ENCODE measurements around the gene PIK3R1. TPM values are rescaled to one million over a fixed set of nuclear protein-coding genes. Genes with fewer than 3 reads are reported as not detected.

The PIK3R1 gene
- polyA plus RNA-seq, 1 donor (not counting 4 experiments of a cell fraction or from before 2014, with no cell fraction given) = 16.7 TPM

DNA sequence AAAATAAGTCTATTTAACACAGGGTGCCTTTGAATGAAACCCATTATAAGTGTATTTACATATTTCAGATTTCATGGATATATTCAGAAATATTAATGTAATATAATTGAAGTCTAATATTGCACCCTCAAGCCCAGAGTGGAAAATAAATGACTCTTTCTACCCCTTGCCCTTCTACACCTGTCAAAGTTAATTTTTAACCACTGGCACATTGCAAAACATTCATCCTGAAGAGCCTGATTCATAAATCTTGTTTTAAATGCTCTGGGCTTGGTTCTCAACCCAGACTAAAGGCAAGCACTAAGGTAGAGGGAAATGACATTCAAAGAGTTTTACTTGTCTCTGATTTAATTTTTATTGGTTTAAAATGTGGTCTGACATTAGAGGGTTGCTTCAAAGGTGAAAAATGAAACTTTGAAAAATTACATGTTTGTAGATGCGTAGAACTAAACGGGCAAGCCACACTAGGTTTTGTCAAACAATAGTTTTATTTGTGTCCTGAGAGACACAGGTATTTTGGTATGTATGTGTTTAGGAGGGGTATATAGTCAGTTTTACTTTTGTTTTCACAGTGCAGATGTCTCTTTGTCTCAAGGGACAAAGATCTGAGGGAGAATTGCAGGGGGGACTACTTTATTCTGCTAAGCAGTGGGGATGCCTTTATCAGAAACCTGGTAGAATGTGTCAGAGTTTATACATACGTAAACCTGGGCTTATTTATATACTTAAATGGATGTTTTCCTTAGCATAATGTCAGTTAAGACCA lies 69.7 kb downstream of the PIK3R1 start:
- Histone ChIP-seq H3K4me3 (ENCODE audit: control insufficient read depth in 2 of 3, extremely low read depth in 1 of 3, insufficient read depth in 2 of 3, low read depth in 1 of 3, low read length in 3 of 3) (no peak overlapping the region), H4K20me1 (ENCODE audit: control insufficient read depth, extremely low read depth, insufficient read depth, low read length) (no peaks in the 10 kb centered on the region), H3K36me3 (ENCODE audit: control insufficient read depth in 2 of 2, extremely low read depth in 1 of 2, insufficient read depth in 2 of 2, low read length in 2 of 2) (peaks cover under 1 to 7% of the 10 kb centered on the region in 2 experiments), H3K4me1 (ENCODE audit: control insufficient read depth, extremely low read depth, insufficient read depth, low read length) (peaks cover 20% of the 10 kb centered on the region), H3K27ac (ENCODE audit: control insufficient read depth, insufficient read depth, low read length) (no peak overlapping the region), H3K9me3 (ENCODE audit: control insufficient read depth, low read depth, low read length) (no peaks in the 10 kb centered on the region), H3K9me1 (ENCODE audit: control insufficient read depth, extremely low read depth, insufficient read depth, low read length) (peaks cover 2% of the 10 kb centered on the region), H3K9ac (ENCODE audit: control insufficient read depth, extremely low read depth, insufficient read depth, low read length) (no peak overlapping the region), H2AFZ (ENCODE audit: control insufficient read depth, low read length) (no peak overlapping the region), H3K79me2 (ENCODE audit: control insufficient read depth, insufficient read depth, low read length) (no peaks in the 10 kb centered on the region), H3K4me2 (ENCODE audit: control insufficient read depth, extremely low read depth, insufficient read depth, low read depth, low read length) (no peak overlapping the region), H3K27me3 (ENCODE audit: control insufficient read depth, extremely low read depth, insufficient read depth, low read length) (no peaks in the 10 kb centered on the region)
- no peak for TF ChIP-seq EZH2 (IDR thresholded peaks at IDR 0.05; ENCODE audit: low read length)
- TF ChIP-seq, protein P1, sequence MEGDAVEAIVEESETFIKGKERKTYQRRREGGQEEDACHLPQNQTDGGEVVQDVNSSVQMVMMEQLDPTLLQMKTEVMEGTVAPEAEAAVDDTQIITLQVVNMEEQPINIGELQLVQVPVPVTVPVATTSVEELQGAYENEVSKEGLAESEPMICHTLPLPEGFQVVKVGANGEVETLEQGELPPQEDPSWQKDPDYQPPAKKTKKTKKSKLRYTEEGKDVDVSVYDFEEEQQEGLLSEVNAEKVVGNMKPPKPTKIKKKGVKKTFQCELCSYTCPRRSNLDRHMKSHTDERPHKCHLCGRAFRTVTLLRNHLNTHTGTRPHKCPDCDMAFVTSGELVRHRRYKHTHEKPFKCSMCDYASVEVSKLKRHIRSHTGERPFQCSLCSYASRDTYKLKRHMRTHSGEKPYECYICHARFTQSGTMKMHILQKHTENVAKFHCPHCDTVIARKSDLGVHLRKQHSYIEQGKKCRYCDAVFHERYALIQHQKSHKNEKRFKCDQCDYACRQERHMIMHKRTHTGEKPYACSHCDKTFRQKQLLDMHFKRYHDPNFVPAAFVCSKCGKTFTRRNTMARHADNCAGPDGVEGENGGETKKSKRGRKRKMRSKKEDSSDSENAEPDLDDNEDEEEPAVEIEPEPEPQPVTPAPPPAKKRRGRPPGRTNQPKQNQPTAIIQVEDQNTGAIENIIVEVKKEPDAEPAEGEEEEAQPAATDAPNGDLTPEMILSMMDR (optimal IDR thresholded peaks at IDR 0.05 in 1 of 3, IDR thresholded peaks at IDR 0.05 in 1 of 3, conservative IDR thresholded peaks at IDR 0.05 in 1 of 3; ENCODE audit: extremely low read depth in 1 of 3, insufficient read depth in 2 of 3, low read length in 3 of 3) = no peak
- dilution Hi-C loops (cut with MboI; ENCODE audit: extremely low pct_ligation_motif_present, low sequenced_read_pairs) = no loop called here
- FAIRE-seq = no peak
- no peak for DNase-seq (ENCODE audit: low read depth, low spot score)

DNA sequence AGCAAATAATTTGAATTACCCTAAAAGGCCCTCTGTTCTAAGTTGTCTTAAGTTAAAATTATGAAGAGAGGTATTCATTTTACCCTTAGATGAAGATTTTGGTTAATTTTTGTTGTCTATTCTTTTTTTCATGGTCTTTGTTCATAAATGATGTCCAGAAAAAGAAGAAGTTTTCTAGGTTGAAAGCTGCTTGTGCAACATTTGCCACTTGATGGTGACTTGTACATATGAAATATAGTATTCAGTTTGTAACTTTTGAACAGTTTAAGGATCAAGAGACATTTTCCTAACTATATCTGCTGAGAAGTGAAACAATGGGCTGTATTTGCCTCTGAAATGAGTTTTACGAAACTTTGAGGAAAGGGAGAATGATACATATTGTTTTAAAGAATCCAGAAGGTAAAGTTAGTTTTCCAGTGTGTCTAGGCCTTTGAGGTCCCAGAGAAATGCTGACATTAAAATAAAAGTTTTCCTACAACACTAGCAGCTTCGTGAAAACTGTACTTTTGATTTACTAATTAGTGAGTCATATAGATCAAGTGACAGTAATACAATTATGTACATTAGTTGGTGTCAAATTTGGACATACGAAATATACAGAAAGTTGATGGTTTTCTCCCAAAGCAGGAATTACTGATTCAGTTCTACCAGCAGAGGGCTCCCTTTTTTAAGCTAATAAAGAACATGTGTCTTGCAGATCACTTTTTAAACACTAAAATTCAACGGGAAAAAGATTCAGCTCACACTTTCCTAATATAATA lies 70.5 kb downstream of the PIK3R1 start:
- H3K9me1 ChIP-seq (ENCODE audit: control insufficient read depth, extremely low read depth, insufficient read depth, low read length) = peaks cover 2% of the 10 kb centered on the region
- H3K4me3 ChIP-seq (ENCODE audit: control insufficient read depth in 2 of 3, extremely low read depth in 1 of 3, insufficient read depth in 2 of 3, low read depth in 1 of 3, low read length in 3 of 3) = no peak overlapping the region
- peaks cover 22% of the 10 kb centered on the region for H3K4me1 ChIP-seq (ENCODE audit: control insufficient read depth, extremely low read depth, insufficient read depth, low read length)
- H3K36me3 ChIP-seq (ENCODE audit: control insufficient read depth in 2 of 2, extremely low read depth in 1 of 2, insufficient read depth in 2 of 2, low read length in 2 of 2) = peaks cover 0 to 7% of the 10 kb centered on the region in 2 experiments
- FAIRE-seq (no peak), DNase-seq (ENCODE audit: low read depth, low spot score) (no peak)
- H2AFZ ChIP-seq (ENCODE audit: control insufficient read depth, low read length) = no peak overlapping the region
- dilution Hi-C loops (cut with MboI; ENCODE audit: extremely low pct_ligation_motif_present, low sequenced_read_pairs) = no loop called here
- no peak overlapping the region for H3K27ac ChIP-seq (ENCODE audit: control insufficient read depth, insufficient read depth, low read length)
- no peaks in the 10 kb centered on the region for H4K20me1 ChIP-seq (ENCODE audit: control insufficient read depth, extremely low read depth, insufficient read depth, low read length)
- H3K9ac ChIP-seq (ENCODE audit: control insufficient read depth, extremely low read depth, insufficient read depth, low read length) = no peak overlapping the region
- H3K4me2 ChIP-seq (ENCODE audit: control insufficient read depth, extremely low read depth, insufficient read depth, low read depth, low read length) = no peak overlapping the region
- no peaks in the 10 kb centered on the region for H3K27me3 ChIP-seq (ENCODE audit: control insufficient read depth, extremely low read depth, insufficient read depth, low read length)
- TF ChIP-seq, protein P1 (optimal IDR thresholded peaks at IDR 0.05 in 1 of 3, IDR thresholded peaks at IDR 0.05 in 1 of 3, conservative IDR thresholded peaks at IDR 0.05 in 1 of 3; ENCODE audit: extremely low read depth in 1 of 3, insufficient read depth in 2 of 3, low read length in 3 of 3) = peak in 2 of 3 experiments; percentile 46 to 48
- no peak for TF ChIP-seq EZH2 (IDR thresholded peaks at IDR 0.05; ENCODE audit: low read length)
- H3K9me3 ChIP-seq (ENCODE audit: control insufficient read depth, low read depth, low read length) = no peaks in the 10 kb centered on the region
- no peaks in the 10 kb centered on the region for H3K79me2 ChIP-seq (ENCODE audit: control insufficient read depth, insufficient read depth, low read length)

All from keratinocyte (primary cell).